WERI-Rb-1 (cell line): ENCODE results near the gene MYLK2.

Experiments
- DNase-seq: peaks from one replicate; pipeline ENCODE4 v3.0.0-alpha.2; 2020
- H3K27ac ChIP-seq: fragments of 250-450 bp; sonication (Bioruptor Pico); 2 replicates; pipeline ENCODE4 v1.5.1; 2020; ENCODE audit warnings: mild to moderate bottlenecking, moderate library complexity
- H3K27me3 ChIP-seq: fragments of 250-450 bp; sonication (Bioruptor Pico); 2 replicates; pipeline ENCODE4 v1.5.1; 2021; ENCODE audit warnings: mild to moderate bottlenecking, low read depth, moderate library complexity; ENCODE audit not compliant: insufficient read depth, severe bottlenecking
- H3K36me3 ChIP-seq: fragments of 250-450 bp; sonication (Bioruptor Pico); 2 replicates; pipeline ENCODE4 v1.5.1; 2020; ENCODE audit warnings: mild to moderate bottlenecking, moderate library complexity
- H3K4me3 ChIP-seq: 2 replicates; pipeline ENCODE4 v1.5.1; 2011; ENCODE audit warnings: low read depth, mild to moderate bottlenecking, control low read depth, low read length
- H3K9me3 ChIP-seq: fragments of 250-450 bp; sonication (Bioruptor Pico); 2 replicates; pipeline ENCODE4 v1.5.1; 2021; ENCODE audit warnings: mild to moderate bottlenecking, moderate library complexity; ENCODE audit not compliant: severe bottlenecking
- TF ChIP-seq, protein P1 (sequence below): IDR thresholded peaks from 2 replicates; pipeline ENCODE4 v1.5.1; 2011; ENCODE audit warnings: low read depth, mild to moderate bottlenecking, control low read depth, inconsistent platforms, low read length

Gene MYLK2

DNA sequence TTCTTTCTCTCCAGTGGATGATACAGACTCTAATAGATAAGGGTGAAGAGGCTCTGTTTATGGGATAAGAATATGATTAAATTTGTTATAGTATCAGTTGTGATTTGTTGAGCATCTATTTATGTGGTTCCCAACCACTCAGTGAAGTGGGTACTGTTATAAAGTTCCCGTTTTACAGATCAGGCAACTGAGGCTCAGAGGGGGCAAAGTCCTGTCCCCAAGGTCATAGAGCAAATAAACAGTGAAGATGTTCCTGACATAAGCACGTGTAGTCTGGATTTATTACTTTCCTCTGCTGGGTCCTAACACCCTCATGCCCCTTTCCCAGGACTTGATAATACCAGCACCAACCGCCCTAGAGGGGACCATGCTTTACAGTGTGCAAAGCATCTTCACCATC, 47.1 kb downstream of the MYLK2 start:
- no peak for DNase-seq
- Histone ChIP-seq H3K9me3 (no peaks in the 10 kb centered on the region), H3K27ac (no peak overlapping the region), H3K27me3 (no peaks in the 10 kb centered on the region), H3K36me3 (peaks cover 8% of the 10 kb centered on the region; the same call in 1 of the 2 replicates), H3K4me3 (no peak overlapping the region)
- TF ChIP-seq, protein P1, sequence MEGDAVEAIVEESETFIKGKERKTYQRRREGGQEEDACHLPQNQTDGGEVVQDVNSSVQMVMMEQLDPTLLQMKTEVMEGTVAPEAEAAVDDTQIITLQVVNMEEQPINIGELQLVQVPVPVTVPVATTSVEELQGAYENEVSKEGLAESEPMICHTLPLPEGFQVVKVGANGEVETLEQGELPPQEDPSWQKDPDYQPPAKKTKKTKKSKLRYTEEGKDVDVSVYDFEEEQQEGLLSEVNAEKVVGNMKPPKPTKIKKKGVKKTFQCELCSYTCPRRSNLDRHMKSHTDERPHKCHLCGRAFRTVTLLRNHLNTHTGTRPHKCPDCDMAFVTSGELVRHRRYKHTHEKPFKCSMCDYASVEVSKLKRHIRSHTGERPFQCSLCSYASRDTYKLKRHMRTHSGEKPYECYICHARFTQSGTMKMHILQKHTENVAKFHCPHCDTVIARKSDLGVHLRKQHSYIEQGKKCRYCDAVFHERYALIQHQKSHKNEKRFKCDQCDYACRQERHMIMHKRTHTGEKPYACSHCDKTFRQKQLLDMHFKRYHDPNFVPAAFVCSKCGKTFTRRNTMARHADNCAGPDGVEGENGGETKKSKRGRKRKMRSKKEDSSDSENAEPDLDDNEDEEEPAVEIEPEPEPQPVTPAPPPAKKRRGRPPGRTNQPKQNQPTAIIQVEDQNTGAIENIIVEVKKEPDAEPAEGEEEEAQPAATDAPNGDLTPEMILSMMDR: no peak

DNA sequence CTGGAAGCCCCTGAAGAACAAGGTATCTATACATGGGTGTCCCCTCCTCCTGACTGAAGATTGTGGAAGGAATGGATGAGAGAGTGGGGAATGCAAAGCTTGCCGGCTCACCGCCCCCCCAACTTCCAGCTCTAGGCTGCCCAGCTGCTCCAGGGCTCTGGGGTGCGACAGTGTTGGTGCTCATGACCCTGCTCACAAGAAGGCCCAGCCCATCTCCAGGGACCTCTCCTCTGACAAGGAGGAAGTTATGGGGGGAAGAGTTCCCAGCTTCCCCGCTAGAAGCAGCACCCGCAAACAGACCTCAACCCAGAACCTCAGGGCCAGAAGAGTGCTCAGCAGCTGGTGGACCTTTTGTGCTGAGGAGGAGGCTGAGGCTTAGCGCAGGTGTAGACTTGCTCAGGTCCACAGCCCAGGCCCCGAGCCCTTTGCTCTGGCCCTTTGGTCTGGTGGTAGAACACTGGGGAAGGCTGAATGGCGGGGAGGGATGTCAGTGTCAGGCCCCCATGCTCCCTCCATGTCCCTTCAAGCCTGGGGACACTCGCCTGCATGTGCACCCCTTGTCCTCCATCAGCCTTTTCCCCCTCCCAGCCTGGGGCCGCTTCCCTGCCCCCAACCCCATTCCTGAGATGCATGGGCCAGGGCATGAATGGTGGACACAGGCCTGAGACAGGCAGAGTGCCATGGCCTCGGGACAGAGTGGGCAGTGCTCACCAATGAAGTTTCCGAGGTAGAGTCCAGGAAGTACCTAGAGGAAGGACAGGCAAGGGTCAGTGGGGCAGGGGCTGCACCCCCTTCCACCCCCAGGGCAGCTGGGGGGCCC, 49.9 kb downstream of the MYLK2 start:
- Histone ChIP-seq H3K36me3 (peaks cover 6% of the 10 kb centered on the region; the same call in 1 of the 2 replicates), H3K9me3 (no peaks in the 10 kb centered on the region), H3K27ac (no peak overlapping the region; the same call in 1 of the 2 replicates), H3K27me3 (no peaks in the 10 kb centered on the region), H3K4me3 (peak overlapping the region; percentile 73)
- DNase-seq: no peak
- TF ChIP-seq, protein P1: no peak

DNA sequence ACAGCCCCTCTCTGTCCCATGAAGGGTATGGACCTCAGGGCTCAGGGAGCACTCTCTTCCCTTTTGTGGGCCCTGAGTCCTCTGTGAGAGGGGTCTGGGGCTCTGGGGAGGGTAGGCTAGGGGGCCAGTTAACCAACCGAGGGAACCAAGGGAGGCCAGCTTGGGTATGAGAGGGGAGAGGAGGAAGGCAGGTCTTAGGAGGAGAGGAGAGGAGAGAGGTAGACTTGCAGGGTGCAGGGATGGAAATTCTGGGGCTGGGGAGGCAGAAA, 50.5 kb downstream of the MYLK2 start:
- DNase-seq: no peak
- peak overlapping the region; percentile 73 for H3K4me3 ChIP-seq
- peak overlapping the region; percentile 72; the same call in 1 of the 2 replicates for H3K27ac ChIP-seq
- H3K27me3 ChIP-seq: no peaks in the 10 kb centered on the region
- H3K36me3 ChIP-seq: peaks cover 6% of the 10 kb centered on the region; the same call in 1 of the 2 replicates
- no peaks in the 10 kb centered on the region for H3K9me3 ChIP-seq
- TF ChIP-seq, protein P1: no peak

DNA sequence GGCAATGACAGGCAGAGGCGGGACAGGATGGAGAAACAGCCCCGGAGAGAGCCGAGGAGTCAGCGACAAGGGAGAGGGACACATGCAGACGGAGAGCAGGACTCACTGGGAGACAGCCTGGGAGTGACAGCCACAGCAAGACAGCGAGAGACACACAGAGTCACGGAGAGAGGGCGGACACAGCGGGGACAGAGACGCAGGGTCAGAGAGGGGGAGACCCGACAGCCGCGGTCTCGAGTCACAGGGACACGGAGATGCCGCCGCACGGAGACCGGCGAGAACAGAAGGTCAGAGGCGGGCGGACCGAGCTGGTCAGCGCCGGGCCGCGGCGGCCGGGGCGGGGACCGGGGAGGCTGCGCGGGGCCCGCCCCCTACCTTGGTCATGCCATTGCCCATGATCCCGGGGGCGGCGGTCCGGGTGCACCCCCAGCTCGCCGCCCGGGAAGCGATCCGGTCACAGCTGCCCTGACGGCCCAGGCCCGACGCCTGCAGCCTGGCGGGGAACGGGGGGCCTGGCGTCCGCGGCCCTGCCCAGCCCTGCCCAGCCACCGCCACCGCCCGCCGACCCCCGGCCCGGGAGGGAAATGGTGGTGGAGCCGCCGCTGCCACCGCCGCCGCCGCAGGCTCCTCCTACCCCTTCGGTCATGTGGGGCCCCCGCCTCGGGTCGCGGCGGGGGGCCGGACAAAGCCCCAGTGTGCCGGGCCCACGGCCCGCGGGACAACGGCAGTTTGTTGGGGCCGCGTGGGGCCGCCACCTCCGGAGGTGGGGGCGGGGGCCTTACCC, 51.0 kb downstream of the MYLK2 start, which contains the start of the genes DUSP15 and TTLL9:
DUSP15 (minus strand) TSS at position 586 of the 784 bp plus-strand sequence; CDS start at position 396, 190 bp downstream.
TTLL9 (plus strand) TSS at position 693 of the 784 bp plus-strand sequence. CDS start 493 bp downstream, outside the sequence.
- Histone ChIP-seq H3K4me3 (peak within 1 kb of the TSS; percentile 73), H3K27ac (peak within 1 kb of the TSS; percentile 72), H3K36me3 (peaks cover 6% of the 10 kb centered on the region; the same call in 1 of the 2 replicates), H3K9me3 (no peaks in the 10 kb centered on the region), H3K27me3 (no peaks in the 10 kb centered on the region)
- DNase-seq: peak; percentile 60
- TF ChIP-seq, protein P1: no peak

- H3K27ac ChIP-seq: peak overlapping the region; percentile 72
- TF ChIP-seq, protein P1: no peak
- peak overlapping the region; percentile 73 for H3K4me3 ChIP-seq
- DNase-seq: no peak
- H3K27me3 ChIP-seq: no peaks in the 10 kb centered on the region
- no peaks in the 10 kb centered on the region for H3K9me3 ChIP-seq
- peaks cover 6% of the 10 kb centered on the region; the same call in 1 of the 2 replicates for H3K36me3 ChIP-seq
Measured at GRCh38 chr20:31870726-31871617, 51.8 kb downstream of the MYLK2 start.
